HepG2 (cell line): ENCODE measurements around the gene MOK. TPM values are rescaled to one million over a fixed set of nuclear protein-coding genes. Genes with fewer than 3 reads are reported as not detected.

Experiments used
- ATAC-seq: fragments of 200-7000 bp; cut with Tn5 transposase; 3 replicates; pipeline ENCODE4 v1.9.1; 2020; ENCODE audit warnings: mild to moderate bottlenecking, moderate library complexity
- BruUV-seq: library from RNA; stranded (reverse); fragments of 400-500 nt; replicated peaks from 2 replicates; lab custom pipeline; 2021; lab: Mats Ljungman, UMichigan
- CTCF ChIA-PET: fragments of 300-600 bp; formaldehyde crosslinking; extraction: SDS; loops from one replicate; lab custom pipeline; 2021; ENCODE audit warnings: low total read pairs, inconsistent platforms, low intra/inter-chr PET ratio; lab: Yijun Ruan, JAX
- POLR2A ChIA-PET: fragments of 350-600 bp; sonication (Branson Sonifier 250); formaldehyde crosslinking; loops from one replicate; lab custom pipeline; 2020; ENCODE audit warnings: antibody characterized with exemption, inconsistent platforms; lab: Yijun Ruan, JAX
- DNase-seq: peaks from one replicate; pipeline ENCODE4 v3.0.0-alpha.2; 2015; ENCODE audit warnings: low spot score
- FAIRE-seq: peaks from 3 replicates; lab custom pipeline; 2011; peaks lifted over from hg19 to GRCh38; lab: Jason Lieb, UNC
- H2AFZ ChIP-seq: one replicate; pipeline ENCODE4 v1.6.1; 2011; ENCODE audit warnings: low read length, inconsistent platforms
- H3K27ac ChIP-seq: fragments of 300-600 bp; 3 replicates; pipeline ENCODE4 v1.8.0; 2011; ENCODE audit warnings: mixed run types, mild to moderate bottlenecking, mixed read lengths, low read length, inconsistent platforms; ENCODE audit not compliant: insufficient read depth; ENCODE audit errors: extremely low read length
- H3K27me3 ChIP-seq, 2 experiments: fragments of 200-600 bp in 1 of 2; 2 replicates in 1 of 2; 3 replicates in 1 of 2; pipeline versions ENCODE4 v1.6.0 to v1.8.0; 2011; ENCODE audit warnings: low read length in 2 of 2, mild to moderate bottlenecking in 2 of 2, moderate library complexity in 2 of 2, inconsistent platforms in 1 of 2; ENCODE audit not compliant: insufficient read depth in 2 of 2, control insufficient read depth in 1 of 2
- H3K36me3 ChIP-seq, 2 experiments: fragments of 200-600 bp in 1 of 2; replicated peaks in 1 of 2; 2 replicates in 1 of 2; 3 replicates in 1 of 2; pipeline versions ENCODE4 v1.5.1 to v1.8.0; 2011; ENCODE audit warnings: low read length in 2 of 2, inconsistent platforms in 1 of 2; ENCODE audit not compliant: insufficient read depth in 2 of 2, control insufficient read depth in 1 of 2
- H3K4me1 ChIP-seq: 2 replicates; pipeline ENCODE4 v1.5.1; 2012; ENCODE audit warnings: low read length, inconsistent platforms; ENCODE audit not compliant: insufficient read depth
- H3K4me2 ChIP-seq: 2 replicates; pipeline ENCODE4 v1.6.0; 2011; ENCODE audit warnings: low read depth, low read length, inconsistent platforms
- H3K4me3 ChIP-seq, 3 experiments: fragments of 200-600 bp in 1 of 3; sonication (generic), shearing (Covaris generic) in 1 of 3; replicated peaks in 1 of 3; 2 replicates each; pipeline ENCODE4 v1.5.1; 2011 to 2016; ENCODE audit warnings: low read length in 3 of 3, inconsistent platforms in 2 of 3, low read depth in 2 of 3, mild to moderate bottlenecking in 2 of 3, control low read depth in 1 of 3, mixed read lengths in 1 of 3; ENCODE audit not compliant: insufficient read depth in 1 of 3
- H3K79me2 ChIP-seq: one replicate; pipeline ENCODE4 v1.6.1; 2011; ENCODE audit warnings: low read length, inconsistent platforms; ENCODE audit not compliant: insufficient read depth
- H3K9ac ChIP-seq: 2 replicates; pipeline ENCODE4 v1.6.0; 2011; ENCODE audit warnings: mild to moderate bottlenecking, low read depth, low read length, inconsistent platforms; ENCODE audit not compliant: insufficient read depth
- H3K9me3 ChIP-seq: 2 replicates; pipeline ENCODE4 v1.5.1; 2012; ENCODE audit warnings: mild to moderate bottlenecking, low read length
- H4K20me1 ChIP-seq: 2 replicates; pipeline ENCODE4 v1.6.0; 2011; ENCODE audit warnings: inconsistent platforms, mild to moderate bottlenecking, low read length, moderate library complexity; ENCODE audit not compliant: insufficient read depth
- KDM2A ChIP-seq: sonication (generic); formaldehyde crosslinking; IDR thresholded peaks from 2 replicates; pipeline ENCODE4 v1.4.0; 2020; ENCODE audit warnings: low read depth, missing genetic modification reagents, borderline replicate concordance
- RXRB ChIP-seq: IDR thresholded peaks from 2 replicates; pipeline ENCODE4 v1.6.1; 2016; ENCODE audit warnings: borderline replicate concordance, missing genetic modification reagents, missing compliant biosample characterization
- TBX2 ChIP-seq: sonication (generic); formaldehyde crosslinking; IDR thresholded peaks from 2 replicates; pipeline ENCODE4 v1.5.0; 2020; ENCODE audit warnings: missing genetic modification reagents, mild to moderate bottlenecking, borderline replicate concordance
- TOPORS ChIP-seq: sonication (generic); formaldehyde crosslinking; IDR thresholded peaks from 2 replicates; pipeline ENCODE4 v1.8.0; 2023; ENCODE audit warnings: mild to moderate bottlenecking, missing genetic modification reagents
- ZBTB8A ChIP-seq: sonication (generic); formaldehyde crosslinking; IDR thresholded peaks from 2 replicates; pipeline ENCODE4 v1.4.0; 2020; ENCODE audit warnings: mild to moderate bottlenecking, low read depth, missing genetic modification reagents, borderline replicate concordance
- ZNF460 ChIP-seq: sonication (generic); formaldehyde crosslinking; IDR thresholded peaks from 2 replicates; pipeline ENCODE4 v1.5.1; 2020; ENCODE audit warnings: missing genetic modification reagents, mild to moderate bottlenecking, borderline replicate concordance
- ZNF503 ChIP-seq: sonication (generic); formaldehyde crosslinking; IDR thresholded peaks from 2 replicates; pipeline ENCODE4 v1.4.0; 2020; ENCODE audit warnings: missing genetic modification reagents
- WGBS: methylation state at CpG from one replicate; pipeline ENCODE4 v1.1.6; 2017; ENCODE audit warnings: low lambda C conversion rate; 5-methylcytosine and 5-hydroxymethylcytosine counted together
- in situ Hi-C: cut with HindIII; loops from 2 replicates; pipeline ENCODE4 v1.10.0; 2017; ENCODE audit warnings: low pct_unique_long_range_greater_than_20kb; ENCODE audit not compliant: extremely low pct_ligation_motif_present
- intact Hi-C: fragments of 100-400 bp; cut with micrococcal nuclease; formaldehyde crosslinking; loops from one replicate; pipeline ENCODE4 v1.10.0; 2022; ENCODE audit not compliant: unreplicated experiment
- polyA plus RNA-seq, 8 experiments: library from polyadenylated mRNA; depleted of rRNA in 3 of 8; stranded (reverse) in 7 of 8; unstranded in 1 of 8; fragments of >200 nt; fragmentation: Illumina TruSeq in 4 of 8; extraction: Trizol in 4 of 8; gene quantifications; 2 replicates each; pipeline versions ENCODE4 v1.2.1 to v1.2.3, GENCODE V29; 2011 to 2016; ENCODE audit warnings: low read depth in 4 of 8, missing spikeins in 1 of 8, mixed read lengths in 1 of 8; ENCODE audit not compliant: insufficient read depth in 1 of 8
- total RNA-seq, 5 experiments: library from RNA; depleted of rRNA; stranded (reverse); fragments of >200 nt; fragmentation: Illumina TruSeq; extraction: Trizol; gene quantifications; 2 replicates each; pipeline ENCODE4 v1.2.3, GENCODE V29; 2016; ENCODE audit warnings: low read depth in 1 of 5
- TF ChIP-seq, protein P1 (sequence below): sonication (generic); formaldehyde crosslinking; IDR thresholded peaks from 2 replicates; pipeline ENCODE4 v1.8.1; 2023; ENCODE audit warnings: mild to moderate bottlenecking, missing genetic modification reagents

Gene MOK
- total and polyA plus RNA-seq, 2 of the 13 experiments (the other 11 are each of a cell fraction or from before 2014, with no cell fraction given), result 15.3 to 16.9 TPM

DNA sequence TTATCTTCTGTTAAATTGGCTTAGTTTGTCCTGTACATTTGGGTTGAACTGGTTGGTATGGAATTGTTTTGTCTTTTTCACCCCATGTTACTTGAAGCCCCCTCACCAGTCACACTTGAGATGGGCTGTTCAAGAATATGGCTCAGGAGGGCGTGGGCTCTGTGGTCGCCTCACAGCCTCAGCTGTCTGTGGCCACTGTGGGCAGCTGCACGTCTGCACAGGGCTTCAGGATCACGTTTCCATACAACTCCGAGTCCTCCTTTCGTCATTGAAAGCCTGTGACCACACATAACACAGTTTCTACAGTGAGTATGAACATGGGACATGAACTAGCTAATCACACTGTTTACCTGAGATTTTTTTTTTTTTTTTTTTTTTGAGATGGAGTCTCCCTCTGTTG is 81.3 kb downstream of the MOK start (continued):
- no peak for TF ChIP-seq ZBTB8A (CRISPR knock-in tag)
- TF ChIP-seq KDM2A (CRISPR knock-in tag), result no peak
- no peak for TF ChIP-seq TOPORS
- TF ChIP-seq, protein P1, sequence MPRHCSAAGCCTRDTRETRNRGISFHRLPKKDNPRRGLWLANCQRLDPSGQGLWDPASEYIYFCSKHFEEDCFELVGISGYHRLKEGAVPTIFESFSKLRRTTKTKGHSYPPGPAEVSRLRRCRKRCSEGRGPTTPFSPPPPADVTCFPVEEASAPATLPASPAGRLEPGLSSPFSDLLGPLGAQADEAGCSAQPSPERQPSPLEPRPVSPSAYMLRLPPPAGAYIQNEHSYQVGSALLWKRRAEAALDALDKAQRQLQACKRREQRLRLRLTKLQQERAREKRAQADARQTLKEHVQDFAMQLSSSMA (CRISPR knock-in tag), result no peak
- TF ChIP-seq TBX2 (CRISPR knock-in tag), result no peak
- no peak for TF ChIP-seq ZNF503 (CRISPR knock-in tag)

GRCh38 chr14:102222751-102223150 is 82.2 kb downstream of the MOK start:
- Histone ChIP-seq H3K9me3 (no peaks in the 10 kb centered on the region), H3K4me2 (no peak overlapping the region), H3K9ac (no peak overlapping the region), H3K79me2 (no peaks in the 10 kb centered on the region), H3K27ac (no peak overlapping the region), H3K4me3 (no peak overlapping the region), H3K36me3 (peaks cover 1 to 2% of the 10 kb centered on the region in 2 experiments; a peak in 2 of 5 replicates), H4K20me1 (no peaks in the 10 kb centered on the region), H3K4me1 (no peaks in the 10 kb centered on the region), H3K27me3 (no peaks in the 10 kb centered on the region; a peak in 1 of 5 replicates), H2AFZ (no peak overlapping the region)
- 99% methylated on average over 26 of the region's 28 CpGs for WGBS
- DNase-seq (no peak), ATAC-seq (no peak), FAIRE-seq (no peak)
- intact Hi-C loops, result no loop called here
- in situ Hi-C loops, result no loop called here
- POLR2A ChIA-PET, result no interaction called here
- BruUV-seq, result no TSS peak
- CTCF ChIA-PET, result no interaction called here
- TF ChIP-seq ZNF460 (no peak), RXRB (CRISPR knock-in tag) (no peak)
- TF ChIP-seq, all 625 proteins: peak for 0
